Stimulated activated CD8-positive, alpha-beta memory T cell treated with anti-CD3 and anti-CD28 coated beads, Interleukin-12 subunit alpha, Interleukin-12 subunit beta, amount 100 ng/mL, for 24 hours (primary cell): Measurements from ENCODE around the gene RPAIN.

ENCODE experiments used
- DNase-seq: peaks from one replicate; pipeline ENCODE4 v3.0.0-alpha.2; 2020; ENCODE audit errors: extremely low read depth

The RPAIN gene, protein sequence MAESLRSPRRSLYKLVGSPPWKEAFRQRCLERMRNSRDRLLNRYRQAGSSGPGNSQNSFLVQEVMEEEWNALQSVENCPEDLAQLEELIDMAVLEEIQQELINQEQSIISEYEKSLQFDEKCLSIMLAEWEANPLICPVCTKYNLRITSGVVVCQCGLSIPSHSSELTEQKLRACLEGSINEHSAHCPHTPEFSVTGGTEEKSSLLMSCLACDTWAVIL

GRCh38 chr17:5419959-5420653 lies at the start of gene RPAIN:
RPAIN (plus strand) TSS chr17:5420182; CDS start chr17:5420211, 29 bp downstream.
- DNase-seq: peak; percentile 63

- no peak for DNase-seq
These were observed 49.6 kb upstream of the RPAIN start for GRCh38 chr17:5370411-5370810.

- DNase-seq: no peak
These were observed 46.9 kb upstream of the RPAIN start for GRCh38 chr17:5373112-5373511.

- DNase-seq: no peak
These were observed 41.3 kb upstream of the RPAIN start for GRCh38 chr17:5378566-5379207.

DNA sequence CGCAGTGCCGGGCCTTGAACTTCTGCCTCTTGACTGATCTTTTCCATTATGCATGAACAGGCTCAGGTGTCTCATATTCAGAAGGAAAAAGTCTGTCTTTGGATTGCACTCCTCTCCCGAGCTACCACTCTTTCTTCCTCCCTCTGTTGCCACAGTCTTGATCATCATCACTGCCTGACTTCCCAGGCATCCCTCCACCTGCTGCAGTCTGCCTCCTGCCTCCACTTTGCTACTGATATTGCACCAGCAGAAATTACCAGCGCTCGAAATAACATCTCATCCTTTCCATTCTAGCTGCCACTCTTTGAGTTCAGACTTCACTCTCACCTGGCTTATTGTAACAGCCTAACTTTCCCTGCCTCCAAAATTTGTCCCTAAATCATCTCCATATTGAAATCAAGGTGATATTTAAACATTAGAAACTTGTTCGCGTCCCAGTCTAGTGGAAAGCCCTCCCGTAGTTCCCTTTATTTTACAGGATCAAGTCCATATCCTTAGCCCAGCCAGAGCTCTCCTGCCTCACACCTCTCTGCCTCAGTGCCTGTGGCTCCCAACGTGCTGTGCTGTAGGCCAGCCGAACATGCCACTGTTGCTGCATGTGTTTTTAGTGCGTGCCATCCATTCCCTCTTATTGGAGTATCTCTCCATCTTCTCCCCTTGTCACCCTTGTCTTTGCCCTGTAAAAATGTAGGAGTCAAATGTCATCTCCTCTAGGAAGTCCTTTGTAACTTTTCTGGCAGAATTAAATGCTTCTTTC lies 40.5 kb upstream of the RPAIN start:
- DNase-seq: no peak

DNA sequence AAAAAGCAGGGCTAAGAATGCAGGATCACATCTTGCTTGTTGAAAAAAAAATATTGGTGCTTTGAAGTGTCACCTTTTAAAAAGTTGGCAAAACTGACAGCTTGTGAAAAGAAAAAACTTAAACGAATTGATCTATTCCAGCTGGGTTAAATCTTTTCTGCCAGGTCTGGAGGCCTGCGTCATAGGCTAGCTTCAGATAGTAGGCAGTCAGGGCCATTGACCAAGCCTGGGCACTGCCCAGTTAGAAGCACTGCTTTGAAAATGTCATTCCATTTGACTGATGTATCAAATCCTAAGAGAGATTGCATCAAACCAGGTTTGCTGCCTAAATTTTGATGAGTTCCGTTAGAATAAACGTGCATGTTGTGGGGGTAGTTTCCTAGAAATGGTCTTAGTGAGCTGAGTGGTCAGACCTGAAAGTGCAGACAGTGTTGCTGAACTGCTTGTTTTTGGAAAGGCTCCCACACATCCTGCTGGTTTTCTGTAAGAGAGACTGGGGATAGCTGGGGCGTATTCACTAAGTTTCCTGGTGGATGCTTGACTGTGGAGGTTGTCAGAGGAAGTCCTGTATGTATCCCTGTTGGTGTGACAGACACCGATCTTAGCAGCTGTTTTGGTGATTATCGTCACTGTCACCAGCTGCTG lies 39.4 kb upstream of the RPAIN start:
- DNase-seq: no peak

- no peak for DNase-seq
These were observed 38.4 kb upstream of the RPAIN start for GRCh38 chr17:5381542-5381941.

DNA sequence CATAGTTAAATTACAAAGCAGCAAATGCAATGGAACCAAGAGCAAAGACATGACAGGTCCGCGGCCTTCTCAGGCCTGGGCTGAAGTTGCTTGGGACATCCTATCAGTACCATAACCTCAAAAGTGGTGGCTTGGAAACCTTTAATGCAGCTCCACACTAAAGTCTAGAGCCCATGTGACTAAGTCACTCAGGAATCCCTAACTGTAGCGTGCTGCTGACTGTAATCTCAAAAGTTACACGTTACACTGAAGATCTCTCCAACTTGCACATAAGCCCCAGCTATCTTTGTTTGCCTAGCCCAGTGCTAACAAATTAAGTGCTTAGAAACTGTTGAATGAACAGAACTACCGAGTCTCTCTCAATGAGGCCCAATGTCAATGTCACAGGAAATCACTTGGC lies 28.3 kb upstream of the RPAIN start:
- DNase-seq: no peak

DNA sequence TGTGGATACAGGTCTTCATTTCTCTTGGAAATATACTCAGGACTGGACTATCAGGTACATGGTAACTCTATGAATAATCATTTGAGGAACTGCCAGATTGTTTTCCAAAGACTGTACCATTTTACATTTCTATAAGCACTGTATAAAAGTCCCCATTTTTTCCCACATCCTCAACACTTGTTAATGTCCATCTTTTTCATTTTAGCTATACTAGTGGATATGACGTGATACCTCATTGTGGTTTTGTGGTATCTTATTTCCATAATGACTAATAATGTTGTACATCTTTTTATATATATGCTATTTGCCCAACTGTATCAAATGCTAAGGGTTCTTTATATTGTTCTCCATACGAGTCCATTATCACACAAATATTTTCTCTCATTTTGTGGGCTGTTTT lies 23.4 kb upstream of the RPAIN start:
- DNase-seq: no peak

- DNase-seq: no peak
These were observed 20.2 kb upstream of the RPAIN start for GRCh38 chr17:5399767-5400166.

- DNase-seq: no peak
These were observed 14.6 kb upstream of the RPAIN start for GRCh38 chr17:5405400-5405799.

DNA sequence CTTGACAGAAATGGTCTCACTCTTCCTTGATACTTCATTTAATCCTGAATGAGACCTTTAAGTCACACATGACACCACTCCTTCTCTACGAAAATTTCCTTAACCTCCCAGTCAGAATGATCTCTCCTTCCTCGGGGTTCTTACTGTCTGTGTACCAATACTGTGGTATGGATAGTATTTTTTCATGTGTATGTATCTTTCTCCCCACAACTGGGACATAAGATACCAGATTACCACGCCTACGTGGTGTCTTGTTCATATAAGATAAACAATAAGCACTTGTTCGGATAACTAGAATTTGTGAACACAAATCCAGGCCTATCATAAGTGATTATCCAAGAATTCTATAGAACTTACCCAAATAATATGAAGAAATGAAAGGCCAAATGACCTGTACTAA lies 11.8 kb upstream of the RPAIN start:
- no peak for DNase-seq

- no peak for DNase-seq
These were observed 9.2 kb upstream of the RPAIN start for GRCh38 chr17:5410594-5411272.

- no peak for DNase-seq
These were observed 6.3 kb upstream of the RPAIN start for GRCh38 chr17:5413682-5414081.

GRCh38 chr17:5416901-5417300 lies 3.1 kb upstream of the RPAIN start:
- no peak for DNase-seq

DNA sequence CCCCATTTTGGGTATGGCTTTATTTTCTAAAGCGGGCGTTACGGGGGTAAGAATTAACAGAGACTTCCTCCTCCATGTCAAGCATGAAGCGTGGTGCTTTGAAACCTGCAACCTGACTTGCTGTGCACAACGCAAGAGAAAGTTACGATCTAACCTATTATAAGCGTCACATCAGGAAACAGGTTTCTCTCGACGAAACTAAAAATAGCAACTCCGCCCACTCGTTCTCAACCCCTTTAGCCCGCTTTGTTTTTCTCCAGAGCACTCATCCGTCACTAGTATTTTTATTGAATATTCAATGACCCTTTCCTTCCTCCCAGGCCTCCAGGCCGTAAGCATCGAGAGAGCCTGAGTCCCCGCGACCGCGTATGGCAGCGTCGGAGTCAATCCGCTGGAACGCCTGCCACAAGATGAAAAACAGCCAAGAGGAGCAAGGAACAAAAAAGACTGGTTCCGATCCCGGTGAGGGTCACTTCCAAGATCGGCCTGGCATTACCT lies 1.1 kb upstream of the RPAIN start:
- DNase-seq: peak; percentile 45

GRCh38 chr17:5419356-5419958 lies 525 bp upstream of the RPAIN start, which contains the start of gene NUP88:
NUP88 (minus strand) TSS chr17:5419662; CDS start chr17:5419650, 12 bp downstream.
- DNase-seq: peak; percentile 93

DNA sequence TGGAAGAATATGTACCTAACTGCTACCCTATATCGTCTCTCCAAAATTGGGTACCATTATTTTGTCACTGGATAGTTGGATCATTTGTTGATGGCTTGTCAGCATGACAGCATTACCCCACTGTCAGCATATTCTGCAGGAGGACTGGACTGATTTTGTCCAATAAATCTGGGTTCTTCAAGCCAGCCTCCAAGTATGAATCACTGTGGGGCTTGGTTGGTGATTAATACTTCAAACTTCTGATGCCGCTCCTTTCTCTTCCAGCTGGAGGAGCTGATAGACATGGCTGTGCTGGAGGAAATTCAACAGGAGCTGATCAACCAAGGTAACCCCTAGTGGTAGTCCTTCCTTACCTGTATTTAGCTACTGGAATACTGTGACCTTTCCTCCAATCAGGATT lies 2.5 kb downstream of the RPAIN start:
- no peak for DNase-seq

- no peak for DNase-seq
These were observed 4.9 kb downstream of the RPAIN start for GRCh38 chr17:5424909-5425308.

DNA sequence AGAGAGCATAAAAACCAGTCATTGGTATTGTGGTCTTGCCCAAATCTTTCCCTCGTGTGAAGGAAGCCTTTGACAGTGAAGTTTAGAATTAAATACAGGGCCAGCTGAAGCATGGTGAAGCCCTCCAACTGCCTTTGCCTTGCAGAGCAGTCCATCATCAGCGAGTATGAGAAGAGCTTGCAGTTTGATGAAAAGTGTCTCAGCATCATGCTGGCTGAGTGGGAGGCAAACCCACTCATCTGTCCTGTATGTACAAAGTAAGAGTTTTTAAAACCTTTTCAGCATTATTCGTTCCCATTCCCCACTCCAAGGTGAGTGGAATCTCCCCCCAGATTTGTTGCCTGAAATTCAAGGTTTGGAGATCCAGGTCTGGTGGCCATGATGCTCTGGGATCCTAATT lies 5.8 kb downstream of the RPAIN start:
- DNase-seq: no peak
